A673 (cell line): ENCODE results near the gene RTP3.

ENCODE experiments used
- EZH2 ChIP-seq: fragments of 200-600 bp; sonication (generic); IDR thresholded peaks from 2 replicates; pipeline ENCODE4 v1.6.1; 2017; ENCODE audit warnings: borderline replicate concordance, low read depth, mild to moderate bottlenecking, mixed read lengths, antibody characterized with exemption, low read length; ENCODE audit not compliant: poor library complexity, severe bottlenecking
- TF ChIP-seq, protein P1 (sequence below): fragments of 300-800, 200-600 bp; sonication (generic); conservative IDR thresholded peaks from 2 replicates; pipeline ENCODE4 v1.5.1; 2017; ENCODE audit warnings: low read depth, mild to moderate bottlenecking, antibody characterized with exemption, low read length, moderate library complexity, mixed read lengths

DNA sequence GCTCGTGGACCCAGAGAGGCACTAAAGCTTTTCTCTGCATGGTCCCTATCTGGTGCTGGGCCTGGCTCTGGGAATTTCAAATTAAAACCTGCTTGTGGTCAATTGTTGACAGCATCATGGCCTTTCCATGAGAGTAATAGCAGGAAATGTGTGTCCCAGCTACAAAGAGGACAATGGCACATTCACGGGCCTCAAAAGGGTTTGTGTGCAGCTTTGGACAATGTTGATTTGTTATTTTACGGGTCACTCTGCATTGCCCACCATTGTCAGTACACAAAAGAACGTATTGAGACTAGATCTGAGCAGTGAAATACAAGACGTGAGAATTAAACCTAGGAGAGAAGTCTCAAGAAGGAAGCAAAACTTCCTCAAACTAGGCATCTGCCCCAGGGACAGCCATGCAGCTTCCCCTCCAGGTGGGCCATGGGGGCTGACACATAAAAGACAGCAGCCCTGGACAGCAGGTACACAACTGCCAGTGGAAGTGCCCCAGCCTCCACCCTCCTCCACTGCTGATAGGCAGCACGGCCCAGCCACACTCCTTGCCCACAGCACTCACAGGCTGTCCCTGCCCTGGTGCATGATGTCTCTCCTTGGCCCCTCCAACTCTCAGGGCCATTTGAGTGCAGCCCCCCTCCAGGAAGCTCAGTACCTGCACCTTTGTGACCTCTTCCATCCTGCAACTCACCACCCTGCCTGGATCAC, 17.1 kb upstream of the RTP3 start:
- TF ChIP-seq, protein P1, sequence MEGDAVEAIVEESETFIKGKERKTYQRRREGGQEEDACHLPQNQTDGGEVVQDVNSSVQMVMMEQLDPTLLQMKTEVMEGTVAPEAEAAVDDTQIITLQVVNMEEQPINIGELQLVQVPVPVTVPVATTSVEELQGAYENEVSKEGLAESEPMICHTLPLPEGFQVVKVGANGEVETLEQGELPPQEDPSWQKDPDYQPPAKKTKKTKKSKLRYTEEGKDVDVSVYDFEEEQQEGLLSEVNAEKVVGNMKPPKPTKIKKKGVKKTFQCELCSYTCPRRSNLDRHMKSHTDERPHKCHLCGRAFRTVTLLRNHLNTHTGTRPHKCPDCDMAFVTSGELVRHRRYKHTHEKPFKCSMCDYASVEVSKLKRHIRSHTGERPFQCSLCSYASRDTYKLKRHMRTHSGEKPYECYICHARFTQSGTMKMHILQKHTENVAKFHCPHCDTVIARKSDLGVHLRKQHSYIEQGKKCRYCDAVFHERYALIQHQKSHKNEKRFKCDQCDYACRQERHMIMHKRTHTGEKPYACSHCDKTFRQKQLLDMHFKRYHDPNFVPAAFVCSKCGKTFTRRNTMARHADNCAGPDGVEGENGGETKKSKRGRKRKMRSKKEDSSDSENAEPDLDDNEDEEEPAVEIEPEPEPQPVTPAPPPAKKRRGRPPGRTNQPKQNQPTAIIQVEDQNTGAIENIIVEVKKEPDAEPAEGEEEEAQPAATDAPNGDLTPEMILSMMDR = no peak
- no peak for TF ChIP-seq EZH2
